Measurements from ENCODE around the gene RABGEF1.
A peak's percentile ranks its signal among the peaks of the same experiment; 100 is the strongest.
"Not testable (repeated sequence)": the region's sequence is repeated elsewhere in the genome, so short reads cannot be mapped to it uniquely, and the experiment has no call there.

The RABGEF1 gene

GRCh38 chr7:66740302-66740979 lies at the start of gene RABGEF1:
TSS of gene RABGEF1 (plus strand) at chr7:66740733. CDS start at chr7:66771900, 31,167 bp downstream.
- DNase-seq: peak; percentile 98 to 99

GRCh38 chr7:66693331-66693730 lies 47.2 kb upstream of the RABGEF1 start:
- DNase-seq: no peak

- no peak for DNase-seq
Measured at GRCh38 chr7:66694286-66694685, 46.2 kb upstream of the RABGEF1 start.

GRCh38 chr7:66695417-66695816 lies 45.1 kb upstream of the RABGEF1 start:
- DNase-seq: not testable (repeated sequence)

- not testable (repeated sequence) for DNase-seq
Measured at GRCh38 chr7:66696134-66696533, 44.4 kb upstream of the RABGEF1 start.

GRCh38 chr7:66696774-66697191 lies 43.8 kb upstream of the RABGEF1 start:
- no peak for DNase-seq

- no peak for DNase-seq
Measured at GRCh38 chr7:66697449-66698438, 42.8 kb upstream of the RABGEF1 start.

- no peak for DNase-seq
Measured at GRCh38 chr7:66698652-66699205, 41.8 kb upstream of the RABGEF1 start.

- DNase-seq: no peak
Measured at GRCh38 chr7:66699998-66700397, 40.5 kb upstream of the RABGEF1 start.

GRCh38 chr7:66700633-66701131 lies 39.9 kb upstream of the RABGEF1 start:
- DNase-seq: no peak

GRCh38 chr7:66707825-66708224 lies 32.7 kb upstream of the RABGEF1 start:
- DNase-seq: no peak

- not testable (repeated sequence) for DNase-seq
Measured at GRCh38 chr7:66710752-66711151, 29.8 kb upstream of the RABGEF1 start.

GRCh38 chr7:66713687-66714086 lies 26.8 kb upstream of the RABGEF1 start:
- no peak for DNase-seq

GRCh38 chr7:66716634-66717033 lies 23.9 kb upstream of the RABGEF1 start:
- not testable (repeated sequence) for DNase-seq

GRCh38 chr7:66720561-66720960 lies 20.0 kb upstream of the RABGEF1 start:
- no peak for DNase-seq

GRCh38 chr7:66725843-66726242 lies 14.7 kb upstream of the RABGEF1 start:
- DNase-seq: no peak

- DNase-seq: no peak
Measured at GRCh38 chr7:66727058-66727457, 13.5 kb upstream of the RABGEF1 start.

- DNase-seq: no peak
Measured at GRCh38 chr7:66728571-66728970, 12.0 kb upstream of the RABGEF1 start.

GRCh38 chr7:66729274-66729673 lies 11.3 kb upstream of the RABGEF1 start:
- DNase-seq: no peak

- DNase-seq: no peak
Measured at GRCh38 chr7:66731986-66732385, 8.5 kb upstream of the RABGEF1 start.

- DNase-seq: no peak
Measured at GRCh38 chr7:66732439-66732838, 8.1 kb upstream of the RABGEF1 start.

GRCh38 chr7:66734006-66734405 lies 6.5 kb upstream of the RABGEF1 start:
- no peak for DNase-seq

- no peak for DNase-seq
Measured at GRCh38 chr7:66735154-66735553, 5.4 kb upstream of the RABGEF1 start.
